Activated CD4-positive, CD25-positive, alpha-beta regulatory T cell treated with anti-CD3 and anti-CD28 coated beads, Interleukin-2, amount 50 U/mL, for 72 hours (primary cell): ENCODE data around the gene SMIM32.

Experiments
- DNase-seq: peaks from one replicate; pipeline ENCODE4 v3.0.0; 2021

The SMIM32 gene

DNA sequence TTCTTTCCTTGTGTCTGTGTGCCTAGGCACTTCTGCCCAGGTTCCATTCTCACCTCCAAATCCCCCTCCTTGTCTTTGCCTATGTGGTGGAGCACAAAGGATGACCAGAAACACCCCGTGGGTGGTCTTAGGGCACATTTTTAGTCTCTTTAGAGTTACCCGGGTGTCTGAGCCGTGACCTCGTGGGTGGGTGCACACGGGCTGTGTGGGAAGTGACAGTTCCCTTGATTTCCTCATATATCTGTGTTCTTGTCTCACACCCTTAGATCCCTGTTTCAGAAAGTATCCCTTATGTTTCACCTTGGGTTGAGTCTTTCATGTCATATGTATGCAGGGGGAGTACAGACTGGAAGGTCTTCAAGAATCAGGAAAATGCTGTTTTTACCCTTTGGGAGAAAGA, 13.4 kb upstream of the SMIM32 start:
- DNase-seq: no peak

- DNase-seq: no peak
Observed at GRCh38 chr5:136205941-136206340, 13.0 kb upstream of the SMIM32 start.

DNA sequence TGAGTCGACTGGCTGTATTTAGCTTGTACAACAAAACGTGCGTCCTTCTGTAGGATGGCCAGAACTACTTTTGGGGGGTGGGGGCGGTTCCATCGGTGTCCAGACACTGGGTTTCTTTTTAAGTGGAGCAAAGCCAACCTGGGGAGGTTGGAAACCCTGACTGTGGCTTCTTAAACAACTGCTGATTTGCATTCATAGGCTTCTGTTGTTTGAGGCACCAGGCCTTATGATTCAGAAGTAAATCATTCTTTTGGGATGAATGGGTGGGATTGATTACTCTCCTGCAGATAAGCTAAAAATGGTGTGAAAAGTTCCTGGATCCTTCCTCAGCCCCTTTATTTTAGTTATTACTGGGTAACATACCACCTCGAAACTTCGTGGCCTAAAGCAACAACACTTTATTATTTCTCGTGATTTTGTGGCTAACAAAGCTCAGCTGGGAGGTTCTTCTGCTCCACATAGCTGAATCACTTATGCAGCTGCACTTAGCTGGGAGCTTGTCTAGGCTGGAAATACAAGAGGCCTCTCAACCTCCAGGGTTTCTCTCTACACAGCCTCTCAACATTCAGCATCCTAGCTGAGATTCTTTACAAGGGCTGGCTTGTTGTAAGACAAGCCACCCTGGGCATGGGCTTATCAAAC, 12.2 kb upstream of the SMIM32 start:
- DNase-seq: no peak

DNA sequence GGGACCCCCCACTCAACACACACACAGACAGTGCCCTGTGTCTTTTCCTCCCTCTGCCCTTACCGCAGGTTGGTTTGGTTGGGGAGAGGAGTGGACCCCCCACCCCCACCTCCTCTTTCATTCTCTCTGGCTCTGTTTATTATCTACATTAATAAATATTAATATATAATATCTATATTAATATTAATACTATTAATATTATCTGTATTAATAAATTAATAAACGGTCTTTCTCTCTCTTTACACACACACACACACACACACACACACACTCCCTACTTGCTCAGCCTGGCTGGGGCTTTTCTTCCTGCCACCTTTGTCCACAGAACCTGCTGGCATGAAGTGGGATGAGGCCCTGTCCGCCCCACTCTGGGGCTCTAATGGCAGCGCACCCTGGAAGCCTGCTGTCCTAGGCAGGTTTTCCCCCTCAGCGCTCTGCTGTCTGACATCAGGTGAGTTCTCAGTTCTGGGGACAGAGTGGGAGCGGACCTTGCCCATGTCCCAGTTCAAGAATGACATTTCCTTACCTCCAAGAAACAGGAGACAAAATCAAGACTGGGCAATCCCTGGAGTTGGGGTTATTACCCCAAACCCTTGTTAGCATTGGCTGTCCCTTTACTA, 10.5 kb upstream of the SMIM32 start:
- no peak for DNase-seq

GRCh38 chr5:136202469-136203205, 9.7 kb upstream of the SMIM32 start:
- no peak for DNase-seq

DNA sequence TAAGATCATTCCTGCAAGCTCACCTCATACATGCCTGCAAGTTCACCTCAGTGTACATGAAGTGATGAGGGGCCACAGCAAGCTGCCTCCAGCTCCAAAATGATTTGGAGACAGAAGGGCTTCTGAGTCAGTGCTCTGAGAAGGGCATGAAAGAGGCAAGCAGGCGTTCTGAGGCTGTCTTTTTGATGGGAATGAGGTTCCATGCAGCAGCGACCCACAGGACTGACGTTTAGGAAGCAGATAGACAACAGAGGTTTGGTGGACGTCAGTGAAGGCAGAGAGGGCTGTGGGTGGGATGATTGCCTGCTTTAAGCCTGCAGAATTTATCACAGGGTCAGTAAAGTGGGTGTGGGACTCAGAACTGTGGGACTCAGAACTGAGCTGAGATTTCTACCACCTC, 8.9 kb upstream of the SMIM32 start:
- DNase-seq: no peak

DNA sequence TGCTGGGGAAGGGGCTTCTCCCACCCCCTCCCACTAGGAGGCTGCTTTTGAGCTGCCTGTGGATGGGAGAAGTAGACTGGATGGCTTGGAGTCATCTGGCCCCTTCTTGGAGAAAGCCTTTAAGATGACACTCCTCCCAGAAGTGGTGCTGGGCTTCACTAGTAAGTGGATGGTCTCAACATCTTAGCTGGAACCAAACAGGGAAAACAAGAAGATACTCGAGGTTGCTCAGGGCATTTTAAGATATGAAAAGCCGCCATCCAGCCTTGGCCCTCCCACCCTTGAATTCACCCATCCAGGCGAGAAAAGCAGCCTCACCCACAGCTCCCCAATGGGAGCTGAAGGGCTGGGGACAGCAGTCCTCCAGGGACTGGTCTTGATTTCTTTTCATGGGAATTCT, 7.8 kb upstream of the SMIM32 start:
- no peak for DNase-seq

GRCh38 chr5:136200130-136200529, 7.2 kb upstream of the SMIM32 start:
- DNase-seq: no peak

- no peak for DNase-seq
Observed at GRCh38 chr5:136199408-136199807, 6.4 kb upstream of the SMIM32 start.

- DNase-seq: no peak
Observed at GRCh38 chr5:136198453-136198852, 5.5 kb upstream of the SMIM32 start.

GRCh38 chr5:136197462-136198142, 4.6 kb upstream of the SMIM32 start:
- no peak for DNase-seq

- DNase-seq: no peak
Observed at GRCh38 chr5:136195971-136196820, 3.2 kb upstream of the SMIM32 start.

DNA sequence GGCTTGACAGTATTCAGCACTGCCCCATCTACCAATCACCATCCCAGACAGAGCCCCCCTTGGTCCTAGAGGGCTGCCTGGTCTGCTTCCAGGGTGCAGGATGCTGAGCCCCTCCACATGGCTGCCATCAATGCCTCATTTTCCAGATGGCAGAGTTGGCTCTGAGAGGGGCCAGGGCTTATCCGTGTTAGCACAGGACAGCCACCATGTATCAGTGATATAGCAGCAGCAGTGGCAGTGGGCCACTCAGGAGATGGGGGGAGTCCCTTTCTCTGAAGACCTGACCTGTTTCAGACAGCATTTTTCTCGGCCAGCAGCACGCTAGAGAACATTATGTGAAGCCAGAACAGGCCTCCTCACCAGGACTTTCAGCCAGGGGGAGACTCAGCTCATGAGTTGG, 1.6 kb upstream of the SMIM32 start:
- DNase-seq: no peak

DNA sequence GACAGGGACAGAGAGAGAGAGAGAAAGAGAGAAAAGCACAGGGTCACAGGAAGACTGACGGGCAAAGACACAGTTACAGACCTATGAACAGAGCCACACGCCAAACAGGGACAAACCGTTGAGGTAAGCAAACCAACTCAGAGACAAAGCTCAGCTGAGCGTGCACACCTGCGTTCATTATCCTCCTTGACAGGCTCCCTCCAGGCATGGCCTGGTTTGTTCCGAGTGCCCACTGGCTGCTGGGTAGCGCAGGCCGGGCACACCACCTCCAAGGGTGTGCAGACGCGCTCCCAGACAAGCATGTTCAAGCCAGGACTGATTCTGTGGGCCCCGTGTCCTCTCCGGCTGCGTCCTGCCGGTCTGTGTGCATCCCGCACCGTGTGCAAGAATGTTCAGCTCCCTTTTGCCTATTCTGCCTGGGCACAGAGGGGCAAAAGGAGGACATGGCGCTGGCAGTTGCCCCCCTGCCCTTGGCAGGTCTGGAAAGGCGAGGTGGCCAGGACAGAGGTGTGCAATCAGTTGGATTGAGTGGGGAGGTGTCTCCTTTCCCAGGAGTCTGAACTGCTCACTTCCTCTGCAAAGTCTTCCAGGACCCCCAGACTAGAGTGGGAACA, 467 bp upstream of the SMIM32 start:
- no peak for DNase-seq

DNA sequence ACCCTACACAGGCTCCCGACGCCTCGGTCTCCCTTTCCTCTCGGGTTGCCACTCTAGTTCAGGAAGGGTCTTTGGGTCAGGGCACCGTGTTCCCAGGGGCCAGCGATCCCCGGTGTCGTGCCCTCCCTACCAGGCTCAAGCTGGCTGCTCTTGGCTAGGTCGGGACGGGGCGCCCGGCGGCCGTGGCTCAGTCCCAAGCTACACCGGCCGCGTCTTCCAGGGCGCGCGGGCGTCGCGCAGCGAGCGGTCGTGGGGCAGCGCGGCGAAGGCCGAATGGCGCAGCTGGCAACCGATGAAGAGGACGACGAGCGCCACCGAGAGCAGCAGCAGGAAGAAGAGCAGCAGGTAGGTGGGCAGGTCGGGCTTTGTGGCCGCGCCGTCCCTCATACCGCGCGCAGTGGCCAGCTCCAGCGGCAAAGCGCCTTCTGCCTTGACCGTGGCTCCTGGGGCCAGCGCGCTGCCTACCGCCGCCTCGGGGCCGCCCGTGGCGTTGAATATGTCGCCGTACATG, 892 bp downstream of the SMIM32 start:
- no peak for DNase-seq

- DNase-seq: no peak
Observed at GRCh38 chr5:136191304-136192014, 1.5 kb downstream of the SMIM32 start.

- DNase-seq: no peak
Observed at GRCh38 chr5:136190904-136191303, 2.1 kb downstream of the SMIM32 start.

DNA sequence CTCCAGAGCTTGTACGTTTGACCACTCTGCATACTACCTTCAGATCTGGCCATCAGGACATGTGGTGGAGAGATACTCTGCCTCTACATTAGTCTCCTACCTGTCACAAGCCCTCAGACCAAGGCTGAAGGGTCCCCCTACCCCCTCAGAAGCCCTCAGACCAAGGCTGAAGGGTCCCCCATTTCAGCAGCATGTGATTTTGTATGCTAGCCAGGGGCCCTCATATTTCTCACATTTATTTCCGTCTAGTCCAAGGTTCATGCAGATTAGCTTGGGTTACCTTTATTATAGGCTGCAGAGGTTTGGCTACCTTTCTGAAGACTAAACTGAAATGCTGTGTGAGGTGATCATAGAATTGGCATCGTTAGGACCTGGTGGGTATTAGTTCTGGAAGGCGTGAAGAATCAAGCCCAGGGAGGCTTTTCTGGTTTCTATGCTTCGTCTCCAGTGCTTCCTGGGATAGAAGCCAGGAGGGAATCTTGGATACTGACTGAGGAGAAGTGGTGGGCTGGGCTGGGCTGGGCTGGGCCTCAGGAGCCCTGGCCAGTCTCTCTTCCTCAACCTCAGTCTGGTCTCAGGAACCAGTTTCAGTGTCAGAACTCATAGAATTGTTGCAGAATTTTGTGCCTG, 2.8 kb downstream of the SMIM32 start:
- DNase-seq: no peak

DNA sequence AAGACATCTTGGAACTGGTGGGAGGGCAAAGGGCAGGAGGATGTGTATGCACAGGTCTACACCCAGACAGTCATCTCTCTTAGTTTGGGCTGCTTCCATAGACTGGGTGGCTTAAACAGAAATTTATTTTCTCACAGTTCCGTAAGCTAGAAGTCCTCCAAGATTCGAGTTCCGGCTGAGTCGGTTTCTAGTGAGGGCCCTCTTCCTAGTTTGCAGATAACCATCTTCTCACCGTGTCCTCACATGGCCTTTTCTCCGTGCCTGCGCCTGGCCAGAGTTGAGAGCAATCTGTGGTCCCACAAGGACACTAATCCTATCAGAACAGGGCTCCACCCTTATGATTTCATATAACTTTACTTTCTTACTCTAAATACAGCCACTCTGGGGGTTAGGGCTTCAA, 4.1 kb downstream of the SMIM32 start:
- DNase-seq: no peak

DNA sequence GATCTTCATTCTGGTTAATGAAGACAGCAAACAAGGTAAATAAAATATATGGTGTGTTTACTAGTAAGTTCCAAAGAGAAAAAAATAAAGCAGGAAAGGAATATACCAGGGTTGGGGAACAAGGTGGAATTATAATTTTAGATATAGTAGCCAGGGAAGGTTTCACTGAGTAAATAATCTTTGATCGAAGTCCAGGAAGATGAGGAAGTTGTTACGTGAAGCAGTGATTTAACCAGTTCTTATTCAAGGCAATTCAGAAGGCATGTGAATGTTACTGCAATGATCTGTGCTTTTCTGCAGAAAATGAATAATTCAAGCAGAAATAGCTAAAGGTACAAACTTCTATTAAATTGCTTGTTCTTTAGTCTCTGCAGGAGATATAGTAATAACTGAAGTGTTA, 6.2 kb downstream of the SMIM32 start:
- no peak for DNase-seq
